COLO829 (cell line): ENCODE measurements around the gene ZNF148.

ENCODE experiments used
- DNase-seq: peaks from one replicate; pipeline ENCODE4 v3.0.0; 2012; ENCODE audit warnings: low spot score

The ZNF148 gene

GRCh38 chr3:125220183-125220582 is 154.9 kb downstream of the ZNF148 start:
- no peak for DNase-seq

- DNase-seq, result no peak
These were observed 155.8 kb downstream of the ZNF148 start for GRCh38 chr3:125219261-125219701.

- no peak for DNase-seq
These were observed 160.4 kb downstream of the ZNF148 start for GRCh38 chr3:125214738-125215137.

GRCh38 chr3:125213946-125214542 is 161.1 kb downstream of the ZNF148 start:
- DNase-seq, result no peak

GRCh38 chr3:125213364-125213755 is 161.8 kb downstream of the ZNF148 start:
- no peak for DNase-seq

- DNase-seq, result no peak
These were observed 162.4 kb downstream of the ZNF148 start, which contains the start of gene SLC12A8 for GRCh38 chr3:125212509-125213363. SLC12A8 (minus strand) TSS chr3:125212748; CDS start chr3:125211349, 1,399 bp downstream.

GRCh38 chr3:125212091-125212508 is 163.0 kb downstream of the ZNF148 start:
- no peak for DNase-seq

- no peak for DNase-seq
These were observed 163.5 kb downstream of the ZNF148 start for GRCh38 chr3:125211523-125212090.

- no peak for DNase-seq
These were observed 167.1 kb downstream of the ZNF148 start for GRCh38 chr3:125207949-125208568.

GRCh38 chr3:125207507-125207906 is 167.6 kb downstream of the ZNF148 start:
- no peak for DNase-seq

- no peak for DNase-seq
These were observed 168.2 kb downstream of the ZNF148 start for GRCh38 chr3:125206934-125207333.

GRCh38 chr3:125203731-125204130 is 171.4 kb downstream of the ZNF148 start:
- no peak for DNase-seq

GRCh38 chr3:125202197-125202596 is 172.9 kb downstream of the ZNF148 start:
- no peak for DNase-seq

GRCh38 chr3:125200731-125201139 is 174.4 kb downstream of the ZNF148 start:
- no peak for DNase-seq

GRCh38 chr3:125194849-125195601 is 180.1 kb downstream of the ZNF148 start:
- peak; percentile 45 for DNase-seq

- DNase-seq, result no peak
These were observed 180.9 kb downstream of the ZNF148 start for GRCh38 chr3:125194061-125194848.

GRCh38 chr3:125192190-125193035 is 182.7 kb downstream of the ZNF148 start:
- DNase-seq, result no peak

GRCh38 chr3:125191730-125192129 is 183.4 kb downstream of the ZNF148 start:
- no peak for DNase-seq

- no peak for DNase-seq
These were observed 183.9 kb downstream of the ZNF148 start for GRCh38 chr3:125191256-125191655.

- no peak for DNase-seq
These were observed 184.3 kb downstream of the ZNF148 start for GRCh38 chr3:125190786-125191185.
